ENCODE results near the gene TRIM33. TPM values are rescaled to one million over a fixed set of nuclear protein-coding genes. Genes with fewer than 3 reads are reported as not detected.

Gene TRIM33
- total and polyA plus RNA-seq, 10 of the 15 experiments (the other 5 are each of a cell fraction or from before 2014, with no cell fraction given), result 9.0 to 40.3 (median 22.0) TPM

DNA sequence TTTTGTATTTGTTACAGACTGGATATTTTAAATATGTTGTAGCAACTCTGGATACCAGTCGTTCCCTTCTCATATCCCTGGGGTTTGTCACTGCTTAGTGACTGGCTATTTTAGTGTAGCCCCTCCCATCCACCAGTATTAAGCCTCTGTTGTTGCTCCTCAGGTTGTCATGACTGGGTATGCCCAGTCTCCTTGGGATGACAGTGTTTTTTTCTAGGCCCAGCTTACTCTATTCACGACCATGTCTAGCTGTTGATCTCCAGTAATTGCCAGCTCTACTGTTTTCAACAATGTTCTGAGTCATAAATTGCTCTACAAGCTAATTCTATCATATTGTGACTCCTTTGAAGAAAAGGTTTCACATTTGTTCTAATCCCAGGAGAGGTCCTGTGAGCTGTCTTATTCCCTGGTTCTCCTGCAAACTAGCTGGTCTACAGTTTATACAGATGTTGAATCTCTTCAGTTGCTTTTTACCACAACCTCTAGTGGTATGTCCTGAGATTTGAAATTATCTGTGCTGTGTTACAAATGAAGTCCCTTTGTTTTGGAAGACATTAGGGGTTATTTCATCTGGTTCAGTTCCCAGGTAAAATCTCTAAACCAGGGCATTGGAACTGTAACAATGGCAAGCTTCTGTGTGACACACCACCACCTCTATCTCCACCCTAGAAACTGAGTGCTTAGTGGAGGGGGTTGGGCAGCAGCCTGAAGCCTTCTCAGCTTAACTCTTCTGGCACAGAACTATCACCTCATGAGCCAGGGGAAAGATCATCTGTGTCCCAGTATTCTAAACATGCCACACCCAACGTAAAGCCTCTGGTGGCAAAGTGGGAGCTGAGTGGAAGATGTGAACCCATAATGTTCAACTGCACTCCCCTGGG lies 124.6 kb downstream of the TRIM33 start:
- Histone ChIP-seq H3K27me3 (replicated peaks in 1 of 2; ENCODE audit: control insufficient read depth in 2 of 2, insufficient read depth in 2 of 2, low read length in 1 of 2) (no peaks in the 10 kb centered on the region), H3K4me3 (no peak overlapping the region), H4K20me1 (ENCODE audit: control insufficient read depth, insufficient read depth) (no peaks in the 10 kb centered on the region), H3K4me1 (ENCODE audit: control insufficient read depth, insufficient read depth, low read length) (no peaks in the 10 kb centered on the region), H3K27ac (ENCODE audit: control insufficient read depth, insufficient read depth) (no peak overlapping the region), H3K79me2 (ENCODE audit: control insufficient read depth, insufficient read depth, low read length) (no peaks in the 10 kb centered on the region), H2AFZ (ENCODE audit: control insufficient read depth, low read depth, low read length) (no peak overlapping the region), H3K9me3 (replicated peaks; ENCODE audit: control insufficient read depth, insufficient read depth, low read length) (peaks cover 2% of the 10 kb centered on the region; the same call in 2 of the 3 replicates), H3K4me2 (ENCODE audit: control insufficient read depth, insufficient read depth) (no peak overlapping the region), H3K9ac (ENCODE audit: control insufficient read depth, insufficient read depth, low read length) (no peak overlapping the region), H3K36me3 (ENCODE audit: control insufficient read depth in 2 of 2, insufficient read depth in 2 of 2, low read length in 1 of 2) (0 out of 4 replicates have a peak, but pooled peaks cover 0 to 3% of the 10 kb centered on the region in 2 experiments)
- ATAC-seq (no peak), FAIRE-seq (no peak), DNase-seq (ENCODE audit: low read depth, low spot score) (no peak)
- POLR2A ChIA-PET, result no interaction called here
- in situ Hi-C loops (cut with MboI), result no loop called here
- WGBS (ENCODE audit: insufficient coverage, insufficient replicate concordance, low lambda C conversion rate, missing lambda C conversion rate), result 24% methylated on average over 3 of the region's 3 CpGs
- CTCF ChIA-PET, result no interaction called here
- intact Hi-C loops (cut with micrococcal nuclease; ENCODE audit: unreplicated experiment), result no loop called here
- no TSS peak for BruUV-seq (replicated peaks)
- SMC1A ChIA-PET (ENCODE audit: uncharacterized antibody, unreplicated experiment), result interaction anchor here (0.7 to 1.3 kb wide), 2 partner anchors 16 to 440 kb away, joined by 3 to 5 read pairs; no protein-coding TSS in a partner anchor
- RAD21 ChIA-PET (ENCODE audit: unreplicated experiment), result no interaction called here
- TF ChIP-seq SUZ12 (IDR thresholded peaks at IDR 0.05; ENCODE audit: unreplicated experiment) (no peak), HDGF (IDR thresholded peaks at IDR 0.05) (no peak), MTA2 (IDR thresholded peaks at IDR 0.05; ENCODE audit: low read depth) (no peak), MEF2B (IDR thresholded peaks at IDR 0.05; ENCODE audit: partially characterized antibody, poor library complexity, severe bottlenecking) (no peak), ESRRA (IDR thresholded peaks at IDR 0.05; ENCODE audit: low read length) (no peak), MEF2A (IDR thresholded peaks at IDR 0.05; ENCODE audit: insufficient read depth, low read depth, low read length) (no peak), CHD4 (IDR thresholded peaks at IDR 0.05) (no peak), TBL1XR1 (IDR thresholded peaks at IDR 0.05; ENCODE audit: low read depth, low read length) (no peak), ZBED1 (IDR thresholded peaks at IDR 0.05; ENCODE audit: borderline replicate concordance) (no peak), NFXL1 (IDR thresholded peaks at IDR 0.05; ENCODE audit: borderline replicate concordance) (no peak), NBN (IDR thresholded peaks at IDR 0.05) (no peak), BCL11A (IDR thresholded peaks at IDR 0.05; ENCODE audit: low read depth, low read length) (no peak), PML (IDR thresholded peaks at IDR 0.05; ENCODE audit: low read length) (no peak), CHD1 (IDR thresholded peaks at IDR 0.05; ENCODE audit: low read depth, low read length) (no peak), BMI1 (IDR thresholded peaks at IDR 0.05; ENCODE audit: borderline replicate concordance) (no peak)
- TF ChIP-seq, protein P1, sequence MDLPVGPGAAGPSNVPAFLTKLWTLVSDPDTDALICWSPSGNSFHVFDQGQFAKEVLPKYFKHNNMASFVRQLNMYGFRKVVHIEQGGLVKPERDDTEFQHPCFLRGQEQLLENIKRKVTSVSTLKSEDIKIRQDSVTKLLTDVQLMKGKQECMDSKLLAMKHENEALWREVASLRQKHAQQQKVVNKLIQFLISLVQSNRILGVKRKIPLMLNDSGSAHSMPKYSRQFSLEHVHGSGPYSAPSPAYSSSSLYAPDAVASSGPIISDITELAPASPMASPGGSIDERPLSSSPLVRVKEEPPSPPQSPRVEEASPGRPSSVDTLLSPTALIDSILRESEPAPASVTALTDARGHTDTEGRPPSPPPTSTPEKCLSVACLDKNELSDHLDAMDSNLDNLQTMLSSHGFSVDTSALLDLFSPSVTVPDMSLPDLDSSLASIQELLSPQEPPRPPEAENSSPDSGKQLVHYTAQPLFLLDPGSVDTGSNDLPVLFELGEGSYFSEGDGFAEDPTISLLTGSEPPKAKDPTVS (IDR thresholded peaks at IDR 0.05; ENCODE audit: low read depth, low read length), result no peak
- TF ChIP-seq, protein P2, sequence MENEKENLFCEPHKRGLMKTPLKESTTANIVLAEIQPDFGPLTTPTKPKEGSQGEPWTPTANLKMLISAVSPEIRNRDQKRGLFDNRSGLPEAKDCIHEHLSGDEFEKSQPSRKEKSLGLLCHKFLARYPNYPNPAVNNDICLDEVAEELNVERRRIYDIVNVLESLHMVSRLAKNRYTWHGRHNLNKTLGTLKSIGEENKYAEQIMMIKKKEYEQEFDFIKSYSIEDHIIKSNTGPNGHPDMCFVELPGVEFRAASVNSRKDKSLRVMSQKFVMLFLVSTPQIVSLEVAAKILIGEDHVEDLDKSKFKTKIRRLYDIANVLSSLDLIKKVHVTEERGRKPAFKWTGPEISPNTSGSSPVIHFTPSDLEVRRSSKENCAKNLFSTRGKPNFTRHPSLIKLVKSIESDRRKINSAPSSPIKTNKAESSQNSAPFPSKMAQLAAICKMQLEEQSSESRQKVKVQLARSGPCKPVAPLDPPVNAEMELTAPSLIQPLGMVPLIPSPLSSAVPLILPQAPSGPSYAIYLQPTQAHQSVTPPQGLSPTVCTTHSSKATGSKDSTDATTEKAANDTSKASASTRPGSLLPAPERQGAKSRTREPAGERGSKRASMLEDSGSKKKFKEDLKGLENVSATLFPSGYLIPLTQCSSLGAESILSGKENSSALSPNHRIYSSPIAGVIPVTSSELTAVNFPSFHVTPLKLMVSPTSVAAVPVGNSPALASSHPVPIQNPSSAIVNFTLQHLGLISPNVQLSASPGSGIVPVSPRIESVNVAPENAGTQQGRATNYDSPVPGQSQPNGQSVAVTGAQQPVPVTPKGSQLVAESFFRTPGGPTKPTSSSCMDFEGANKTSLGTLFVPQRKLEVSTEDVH (IDR thresholded peaks at IDR 0.05; ENCODE audit: low read depth, partially characterized antibody), result no peak
